ENCODE measurements around the gene SLC2A10. TPM values are rescaled to one million over a fixed set of nuclear protein-coding genes. Genes with fewer than 3 reads are reported as not detected.

SLC2A10 gene
- total and polyA plus RNA-seq, 10 of the 15 experiments (the other 5 are each of a cell fraction or from before 2014, with no cell fraction given): not detected

GRCh38 chr20:46742669-46743045 is 33.2 kb downstream of the SLC2A10 start:
- H3K4me3 ChIP-seq: no peak overlapping the region
- no peak overlapping the region for H3K27ac ChIP-seq (ENCODE audit: control insufficient read depth, insufficient read depth)
- H3K79me2 ChIP-seq (ENCODE audit: control insufficient read depth, insufficient read depth, low read length): no peaks in the 10 kb centered on the region
- RAD21 ChIA-PET (ENCODE audit: unreplicated experiment): no interaction called here
- H4K20me1 ChIP-seq (ENCODE audit: control insufficient read depth, insufficient read depth): no peaks in the 10 kb centered on the region
- no peaks in the 10 kb centered on the region; a peak in 1 of 4 replicates for H3K27me3 ChIP-seq (replicated peaks in 1 of 2; ENCODE audit: control insufficient read depth in 2 of 2, insufficient read depth in 2 of 2, low read length in 1 of 2)
- no peak overlapping the region for H3K4me2 ChIP-seq (ENCODE audit: control insufficient read depth, insufficient read depth)
- H3K4me1 ChIP-seq (ENCODE audit: control insufficient read depth, insufficient read depth, low read length): no peaks in the 10 kb centered on the region
- CTCF ChIA-PET: no interaction called here
- POLR2A ChIA-PET: no interaction called here
- H3K9ac ChIP-seq (ENCODE audit: control insufficient read depth, insufficient read depth, low read length): no peak overlapping the region
- ATAC-seq (no peak), FAIRE-seq (no peak), DNase-seq (ENCODE audit: low read depth, low spot score) (no peak)
- intact Hi-C loops (cut with micrococcal nuclease; ENCODE audit: unreplicated experiment): no loop called here
- 61% methylated on average over 5 of the region's 5 CpGs for WGBS (ENCODE audit: insufficient coverage, insufficient replicate concordance, low lambda C conversion rate, missing lambda C conversion rate)
- no TSS peak for BruUV-seq (replicated peaks)
- no peak overlapping the region for H2AFZ ChIP-seq (ENCODE audit: control insufficient read depth, low read depth, low read length)
- in situ Hi-C loops (cut with MboI): no loop called here
- no peak for TF ChIP-seq PKNOX1 (IDR thresholded peaks at IDR 0.05)
- no peak for TF ChIP-seq ZNF622 (IDR thresholded peaks at IDR 0.05)
- TF ChIP-seq RCOR1 (conservative IDR thresholded peaks at IDR 0.05; ENCODE audit: low read depth, low read length): no peak
- TF ChIP-seq, protein P1, sequence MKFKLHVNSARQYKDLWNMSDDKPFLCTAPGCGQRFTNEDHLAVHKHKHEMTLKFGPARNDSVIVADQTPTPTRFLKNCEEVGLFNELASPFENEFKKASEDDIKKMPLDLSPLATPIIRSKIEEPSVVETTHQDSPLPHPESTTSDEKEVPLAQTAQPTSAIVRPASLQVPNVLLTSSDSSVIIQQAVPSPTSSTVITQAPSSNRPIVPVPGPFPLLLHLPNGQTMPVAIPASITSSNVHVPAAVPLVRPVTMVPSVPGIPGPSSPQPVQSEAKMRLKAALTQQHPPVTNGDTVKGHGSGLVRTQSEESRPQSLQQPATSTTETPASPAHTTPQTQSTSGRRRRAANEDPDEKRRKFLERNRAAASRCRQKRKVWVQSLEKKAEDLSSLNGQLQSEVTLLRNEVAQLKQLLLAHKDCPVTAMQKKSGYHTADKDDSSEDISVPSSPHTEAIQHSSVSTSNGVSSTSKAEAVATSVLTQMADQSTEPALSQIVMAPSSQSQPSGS (IDR thresholded peaks at IDR 0.05; ENCODE audit: low read length): no peak
- no peak for TF ChIP-seq CUX1 (IDR thresholded peaks at IDR 0.05; ENCODE audit: insufficient replicate concordance, low read depth, low read length)
- TF ChIP-seq, protein P2, sequence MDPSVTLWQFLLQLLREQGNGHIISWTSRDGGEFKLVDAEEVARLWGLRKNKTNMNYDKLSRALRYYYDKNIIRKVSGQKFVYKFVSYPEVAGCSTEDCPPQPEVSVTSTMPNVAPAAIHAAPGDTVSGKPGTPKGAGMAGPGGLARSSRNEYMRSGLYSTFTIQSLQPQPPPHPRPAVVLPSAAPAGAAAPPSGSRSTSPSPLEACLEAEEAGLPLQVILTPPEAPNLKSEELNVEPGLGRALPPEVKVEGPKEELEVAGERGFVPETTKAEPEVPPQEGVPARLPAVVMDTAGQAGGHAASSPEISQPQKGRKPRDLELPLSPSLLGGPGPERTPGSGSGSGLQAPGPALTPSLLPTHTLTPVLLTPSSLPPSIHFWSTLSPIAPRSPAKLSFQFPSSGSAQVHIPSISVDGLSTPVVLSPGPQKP (IDR thresholded peaks at IDR 0.05; ENCODE audit: low read depth, low read length): no peak
- TF ChIP-seq ZNF592 (IDR thresholded peaks at IDR 0.05): no peak
- no peak for TF ChIP-seq POLR2A (IDR thresholded peaks at IDR 0.05; ENCODE audit: low read depth, low read length)
- TF ChIP-seq ESRRA (IDR thresholded peaks at IDR 0.05; ENCODE audit: low read length): no peak
- TF ChIP-seq DPF2 (IDR thresholded peaks at IDR 0.05): no peak
- no peaks in the 10 kb centered on the region; the same call in 2 of the 3 replicates for H3K9me3 ChIP-seq (replicated peaks; ENCODE audit: control insufficient read depth, insufficient read depth, low read length)
- SMC1A ChIA-PET (ENCODE audit: uncharacterized antibody, unreplicated experiment): no interaction called here
- no peaks in the 10 kb centered on the region for H3K36me3 ChIP-seq (ENCODE audit: control insufficient read depth in 2 of 2, insufficient read depth in 2 of 2, low read length in 1 of 2)

Measured in GM12878 (cell line).